ENCODE data around the gene CORT. TPM values are rescaled to one million over a fixed set of nuclear protein-coding genes. Genes with fewer than 3 reads are reported as not detected.
"Not testable (repeated sequence)": the region's sequence is repeated elsewhere in the genome, so short reads cannot be mapped to it uniquely, and the experiment has no call there.

Gene CORT
- total RNA-seq, 4 donors from 2014 or later: not detected

DNA sequence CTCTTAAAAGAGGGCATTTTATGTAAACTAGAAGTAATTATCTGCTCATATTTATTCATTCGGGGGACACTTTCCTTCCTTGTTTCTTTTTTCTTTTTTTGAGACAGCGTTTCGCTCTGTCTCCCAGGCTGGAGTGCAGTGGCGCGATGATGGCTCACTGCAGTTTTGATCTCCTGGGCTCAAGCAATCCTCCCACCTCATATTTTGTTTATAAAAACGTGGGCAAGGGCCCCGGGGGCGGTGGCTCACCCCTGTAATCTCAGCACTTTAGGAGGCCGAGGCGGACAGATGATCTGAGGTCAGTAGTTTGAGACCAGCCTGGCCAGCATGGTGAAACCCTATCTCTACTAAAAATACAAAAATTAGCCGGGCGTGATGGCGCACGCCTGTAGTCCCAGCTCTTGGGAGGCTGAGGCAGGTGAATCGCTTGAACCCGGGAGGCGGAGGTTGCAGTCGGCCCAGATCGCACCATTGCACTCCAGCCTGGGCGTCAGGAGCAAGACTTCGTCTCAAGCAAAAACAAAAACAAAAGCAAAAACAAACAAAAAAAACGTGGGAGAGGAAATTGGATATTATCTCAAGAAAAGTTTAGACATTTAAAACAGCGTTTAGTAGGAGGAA is 23.4 kb downstream of the CORT start:
- no peak overlapping the region for H3K27ac ChIP-seq
- H3K36me3 ChIP-seq: peaks cover 10% of the 10 kb centered on the region
- H3K9me3 ChIP-seq: no peaks in the 10 kb centered on the region
- no peaks in the 10 kb centered on the region for H3K27me3 ChIP-seq
- H3K4me1 ChIP-seq: peaks cover 36% of the 10 kb centered on the region
- TF ChIP-seq, protein P1, sequence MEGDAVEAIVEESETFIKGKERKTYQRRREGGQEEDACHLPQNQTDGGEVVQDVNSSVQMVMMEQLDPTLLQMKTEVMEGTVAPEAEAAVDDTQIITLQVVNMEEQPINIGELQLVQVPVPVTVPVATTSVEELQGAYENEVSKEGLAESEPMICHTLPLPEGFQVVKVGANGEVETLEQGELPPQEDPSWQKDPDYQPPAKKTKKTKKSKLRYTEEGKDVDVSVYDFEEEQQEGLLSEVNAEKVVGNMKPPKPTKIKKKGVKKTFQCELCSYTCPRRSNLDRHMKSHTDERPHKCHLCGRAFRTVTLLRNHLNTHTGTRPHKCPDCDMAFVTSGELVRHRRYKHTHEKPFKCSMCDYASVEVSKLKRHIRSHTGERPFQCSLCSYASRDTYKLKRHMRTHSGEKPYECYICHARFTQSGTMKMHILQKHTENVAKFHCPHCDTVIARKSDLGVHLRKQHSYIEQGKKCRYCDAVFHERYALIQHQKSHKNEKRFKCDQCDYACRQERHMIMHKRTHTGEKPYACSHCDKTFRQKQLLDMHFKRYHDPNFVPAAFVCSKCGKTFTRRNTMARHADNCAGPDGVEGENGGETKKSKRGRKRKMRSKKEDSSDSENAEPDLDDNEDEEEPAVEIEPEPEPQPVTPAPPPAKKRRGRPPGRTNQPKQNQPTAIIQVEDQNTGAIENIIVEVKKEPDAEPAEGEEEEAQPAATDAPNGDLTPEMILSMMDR (IDR thresholded peaks at IDR 0.05): no peak
- no peak for TF ChIP-seq POLR2A (IDR thresholded peaks at IDR 0.05)
- no peak for TF ChIP-seq POLR2AphosphoS5 (IDR thresholded peaks at IDR 0.05)
- TF ChIP-seq EP300 (IDR thresholded peaks at IDR 0.05): no peak
- DNase-seq (ENCODE audit: low spot score in 2 of 2): no peak
- WGBS: 89% methylated on average over 23 of the region's 23 CpGs
- no peak overlapping the region for H3K4me3 ChIP-seq

DNA sequence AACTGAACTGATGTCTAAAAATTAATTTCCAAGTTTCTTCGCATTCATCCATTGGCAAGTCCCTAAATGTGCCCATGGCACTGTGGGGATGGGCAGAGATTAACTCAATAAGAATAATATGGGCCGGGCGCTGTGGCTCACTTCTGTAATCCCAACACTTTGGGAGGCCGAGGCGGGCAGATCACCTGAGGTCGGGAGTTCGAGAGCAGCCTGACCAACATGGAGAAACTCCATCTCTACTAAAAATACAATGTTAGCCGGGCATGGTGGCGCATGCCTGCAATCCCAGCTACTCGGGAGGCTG is 24.4 kb downstream of the CORT start:
- H3K27me3 ChIP-seq; DNase-seq (ENCODE audit: low spot score in 2 of 2); H3K36me3 ChIP-seq; H3K27ac ChIP-seq; H3K9me3 ChIP-seq: not testable (repeated sequence)
- H3K4me1 ChIP-seq: peaks cover 36% of the 10 kb centered on the region
- peak overlapping the region; percentile 100 for H3K4me3 ChIP-seq
- WGBS: 89% methylated on average over 10 of the region's 10 CpGs

DNA sequence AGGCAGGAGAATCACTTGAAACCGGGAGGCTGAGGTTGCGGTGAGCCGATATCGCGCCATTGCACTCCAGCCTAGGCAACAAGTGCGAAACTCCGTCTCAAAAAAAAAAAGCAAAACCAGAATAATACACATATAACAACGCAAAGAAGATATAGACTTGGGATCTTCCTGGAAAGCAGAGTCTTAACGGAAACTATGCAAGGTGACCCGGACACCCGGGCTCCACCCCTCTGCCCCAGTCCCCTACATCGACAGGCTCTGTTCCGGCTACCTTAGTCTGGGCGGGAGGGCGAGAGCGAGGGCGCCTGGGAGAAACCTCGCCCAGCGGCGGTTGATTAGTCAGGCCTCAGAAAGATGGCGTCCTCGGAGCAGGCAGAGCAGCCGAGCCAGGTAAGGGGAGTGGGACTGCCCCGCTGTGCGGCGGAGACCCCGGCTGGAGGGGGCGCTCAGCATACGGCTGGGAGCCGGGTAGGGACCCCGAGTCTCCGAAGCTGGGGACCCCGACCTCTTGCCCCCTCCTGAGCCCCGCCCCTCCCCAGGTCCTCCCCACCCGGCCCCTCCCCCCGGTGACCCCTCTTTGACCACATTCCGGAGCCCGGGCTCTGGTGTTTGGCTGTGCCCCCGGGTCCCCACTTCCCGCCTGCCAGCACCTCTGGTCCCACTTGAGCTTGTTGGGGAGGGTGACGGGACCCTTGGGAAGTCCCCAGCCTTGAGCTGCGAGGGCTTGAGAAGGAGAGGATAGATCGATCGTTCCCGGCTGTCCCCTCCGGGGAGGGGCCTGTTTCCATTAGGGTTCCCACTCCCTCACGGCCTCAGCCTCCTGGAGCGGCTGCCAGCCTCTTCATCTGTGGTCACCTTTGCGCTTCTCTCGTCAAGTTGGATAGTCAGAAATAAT is 25.0 kb downstream of the CORT start, which contains the start of gene PEX14:
PEX14 (plus strand) TSS at position 338 of the 895 bp plus-strand sequence; CDS start at position 355, 17 bp downstream.
- H3K27me3 ChIP-seq: no peaks in the 10 kb centered on the region
- DNase-seq (ENCODE audit: low spot score in 2 of 2): peak; percentile 90 to 93
- H3K4me1 ChIP-seq: peaks cover 38% of the 10 kb centered on the region
- H3K4me3 ChIP-seq: peak within 1 kb of the TSS; percentile 100
- TF ChIP-seq POLR2AphosphoS5 (IDR thresholded peaks at IDR 0.05): peak in 1 of 3 donors; percentile 30
- TF ChIP-seq, protein P1 (IDR thresholded peaks at IDR 0.05): no peak
- H3K36me3 ChIP-seq: no peaks in the 10 kb centered on the region
- no peaks in the 10 kb centered on the region for H3K9me3 ChIP-seq
- WGBS: 24% methylated on average over 22 of the region's 50 CpGs
- peak within 1 kb of the TSS; percentile 88 for H3K27ac ChIP-seq

DNA sequence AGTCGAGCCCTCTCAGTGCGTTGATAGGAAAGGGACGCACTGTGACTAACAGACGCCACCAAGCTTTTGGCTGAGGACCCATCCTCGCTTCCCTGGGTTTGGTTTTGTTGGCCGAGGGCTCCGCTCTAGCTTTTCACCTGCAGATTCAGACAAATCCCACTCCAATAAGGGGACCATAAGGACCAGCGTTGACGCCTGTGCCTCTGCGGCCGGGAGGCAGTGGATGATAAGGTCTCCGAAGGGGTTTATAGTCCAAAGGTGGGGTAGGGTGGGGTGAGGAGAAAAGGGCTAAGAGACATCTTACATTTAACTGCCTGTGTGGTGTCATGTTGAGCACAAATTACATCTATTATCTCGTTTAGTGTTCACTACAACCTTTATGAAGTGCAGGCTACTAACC is 25.7 kb downstream of the CORT start:
- Histone ChIP-seq H3K27me3 (no peaks in the 10 kb centered on the region), H3K9me3 (no peaks in the 10 kb centered on the region), H3K27ac (peak overlapping the region; percentile 88), H3K36me3 (no peaks in the 10 kb centered on the region), H3K4me1 (peaks cover 38% of the 10 kb centered on the region), H3K4me3 (peak overlapping the region; percentile 100)
- DNase-seq (ENCODE audit: low spot score in 2 of 2): no peak
- WGBS: 3% methylated on average over 12 of the region's 13 CpGs
- no peak for TF ChIP-seq POLR2A (IDR thresholded peaks at IDR 0.05)
- TF ChIP-seq, protein P1 (IDR thresholded peaks at IDR 0.05): no peak
- no peak for TF ChIP-seq POLR2AphosphoS5 (IDR thresholded peaks at IDR 0.05)
- no peak for TF ChIP-seq EP300 (IDR thresholded peaks at IDR 0.05)

DNA sequence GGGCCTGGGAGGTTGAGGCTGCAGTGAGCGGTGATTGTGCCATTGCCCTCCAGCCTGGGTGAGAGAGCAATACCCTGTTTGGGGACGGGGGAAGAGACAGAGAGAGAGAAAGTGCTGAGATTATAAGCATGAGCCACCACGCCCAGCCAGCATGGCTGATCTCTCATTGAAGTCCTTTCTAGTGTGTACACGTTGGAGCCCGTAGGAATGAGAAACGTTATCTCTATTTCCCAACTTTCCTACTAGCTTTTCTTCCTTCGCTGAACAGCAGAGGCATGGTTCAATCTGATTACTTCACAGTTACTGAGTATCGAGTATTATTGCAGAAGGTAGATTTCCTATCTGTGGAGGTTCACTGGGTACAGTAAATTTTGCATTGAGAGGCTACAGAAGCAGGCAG is 29.5 kb downstream of the CORT start:
- Histone ChIP-seq H3K9me3 (no peaks in the 10 kb centered on the region), H3K27me3 (no peaks in the 10 kb centered on the region), H3K27ac (no peak overlapping the region), H3K4me1 (peaks cover 24% of the 10 kb centered on the region), H3K4me3 (no peak overlapping the region), H3K36me3 (no peaks in the 10 kb centered on the region)
- DNase-seq (ENCODE audit: low spot score in 2 of 2): no peak
- no peak for TF ChIP-seq EP300 (IDR thresholded peaks at IDR 0.05)
- WGBS: 55% methylated on average over 8 of the region's 8 CpGs

DNA sequence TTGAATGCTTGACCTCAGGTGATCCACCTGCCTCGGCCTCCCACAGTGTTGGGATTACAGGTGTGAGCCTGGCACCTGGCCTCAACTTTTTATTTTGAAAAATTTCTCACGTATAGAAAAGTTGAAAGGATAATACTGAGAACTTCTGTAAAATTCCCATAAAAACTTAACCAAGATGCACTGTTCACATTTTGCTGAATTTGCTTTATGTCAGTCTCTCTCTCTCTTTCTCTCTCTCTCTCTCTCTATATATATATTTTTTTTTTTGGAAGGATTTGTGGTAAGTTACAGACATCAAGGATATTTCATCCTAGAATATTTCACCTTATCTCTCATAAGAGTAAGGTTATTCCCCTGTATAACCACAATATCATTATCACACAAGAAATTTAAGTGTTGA is 30.8 kb downstream of the CORT start:
- no peaks in the 10 kb centered on the region for H3K36me3 ChIP-seq
- 96% methylated on average over 2 of the region's 2 CpGs for WGBS
- no peak for TF ChIP-seq POLR2A (IDR thresholded peaks at IDR 0.05)
- TF ChIP-seq POLR2AphosphoS5 (IDR thresholded peaks at IDR 0.05): no peak
- TF ChIP-seq, protein P1 (IDR thresholded peaks at IDR 0.05): no peak
- TF ChIP-seq EP300 (IDR thresholded peaks at IDR 0.05): no peak
- peaks cover 14% of the 10 kb centered on the region for H3K4me1 ChIP-seq
- no peak for DNase-seq (ENCODE audit: low spot score in 2 of 2)
- no peaks in the 10 kb centered on the region for H3K9me3 ChIP-seq
- H3K4me3 ChIP-seq: no peak overlapping the region
- H3K27me3 ChIP-seq: no peaks in the 10 kb centered on the region
- no peak overlapping the region for H3K27ac ChIP-seq
